Ovary (tissue), 3 donors: ENCODE measurements around the gene ANKRD44.
"Not testable (repeated sequence)": the region's sequence is repeated elsewhere in the genome, so short reads cannot be mapped to it uniquely, and the experiment has no call there.

Source experiments
- EP300 ChIP-seq: sonication (generic); formaldehyde crosslinking; IDR thresholded peaks from one replicate; pipeline ENCODE4 v1.6.1; 2017; ENCODE audit warnings: antibody characterized with exemption
- POLR2A ChIP-seq: fragments of 450-650 bp; IDR thresholded peaks from one replicate; pipeline ENCODE4 v1.6.1; 2017; ENCODE audit warnings: antibody characterized with exemption, mild to moderate bottlenecking, moderate library complexity
- TF ChIP-seq, protein P1 (sequence below), 3 donors: fragments of 450-650 bp in 2 of 3; fragments of 200-600 bp in 1 of 3; IDR thresholded peaks; one replicate each; pipeline versions ENCODE4 v1.5.1 to v1.8.0; 2016 to 2022; ENCODE audit warnings: antibody characterized with exemption in 3 of 3, mild to moderate bottlenecking in 1 of 3
- donor health status: DM: no; HTN: no; CAD: no.

DNA sequence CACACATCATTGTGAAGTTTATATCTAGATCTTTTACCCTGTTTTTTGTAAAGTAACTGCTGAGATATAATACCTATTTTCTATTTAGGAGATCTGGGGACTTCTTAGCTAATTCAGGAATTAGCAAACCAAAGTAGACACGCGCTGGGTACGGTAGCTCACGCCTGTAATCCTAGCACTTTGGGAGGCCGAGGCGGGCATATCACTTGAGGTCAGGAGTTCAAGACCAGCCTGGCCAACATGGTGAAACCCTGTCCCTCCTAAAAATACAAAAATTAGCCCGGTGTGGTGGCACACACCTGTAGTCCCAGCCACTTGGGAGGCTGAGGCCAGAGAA, 23.0 kb downstream of the ANKRD44 start:
- TF ChIP-seq, protein P1, sequence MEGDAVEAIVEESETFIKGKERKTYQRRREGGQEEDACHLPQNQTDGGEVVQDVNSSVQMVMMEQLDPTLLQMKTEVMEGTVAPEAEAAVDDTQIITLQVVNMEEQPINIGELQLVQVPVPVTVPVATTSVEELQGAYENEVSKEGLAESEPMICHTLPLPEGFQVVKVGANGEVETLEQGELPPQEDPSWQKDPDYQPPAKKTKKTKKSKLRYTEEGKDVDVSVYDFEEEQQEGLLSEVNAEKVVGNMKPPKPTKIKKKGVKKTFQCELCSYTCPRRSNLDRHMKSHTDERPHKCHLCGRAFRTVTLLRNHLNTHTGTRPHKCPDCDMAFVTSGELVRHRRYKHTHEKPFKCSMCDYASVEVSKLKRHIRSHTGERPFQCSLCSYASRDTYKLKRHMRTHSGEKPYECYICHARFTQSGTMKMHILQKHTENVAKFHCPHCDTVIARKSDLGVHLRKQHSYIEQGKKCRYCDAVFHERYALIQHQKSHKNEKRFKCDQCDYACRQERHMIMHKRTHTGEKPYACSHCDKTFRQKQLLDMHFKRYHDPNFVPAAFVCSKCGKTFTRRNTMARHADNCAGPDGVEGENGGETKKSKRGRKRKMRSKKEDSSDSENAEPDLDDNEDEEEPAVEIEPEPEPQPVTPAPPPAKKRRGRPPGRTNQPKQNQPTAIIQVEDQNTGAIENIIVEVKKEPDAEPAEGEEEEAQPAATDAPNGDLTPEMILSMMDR (IDR thresholded peaks at IDR 0.05), result not testable (repeated sequence)
- TF ChIP-seq POLR2A, EP300: not testable (repeated sequence)
